ENCODE results near the gene ERP44. TPM values are rescaled to one million over a fixed set of nuclear protein-coding genes. Genes with fewer than 3 reads are reported as not detected.
"Not testable (repeated sequence)": the region's sequence is repeated elsewhere in the genome, so short reads cannot be mapped to it uniquely, and the experiment has no call there.

Gene ERP44
- total RNA-seq, 3 donors from 2014 or later: 14.5 to 16.5 (median 14.8) TPM

DNA sequence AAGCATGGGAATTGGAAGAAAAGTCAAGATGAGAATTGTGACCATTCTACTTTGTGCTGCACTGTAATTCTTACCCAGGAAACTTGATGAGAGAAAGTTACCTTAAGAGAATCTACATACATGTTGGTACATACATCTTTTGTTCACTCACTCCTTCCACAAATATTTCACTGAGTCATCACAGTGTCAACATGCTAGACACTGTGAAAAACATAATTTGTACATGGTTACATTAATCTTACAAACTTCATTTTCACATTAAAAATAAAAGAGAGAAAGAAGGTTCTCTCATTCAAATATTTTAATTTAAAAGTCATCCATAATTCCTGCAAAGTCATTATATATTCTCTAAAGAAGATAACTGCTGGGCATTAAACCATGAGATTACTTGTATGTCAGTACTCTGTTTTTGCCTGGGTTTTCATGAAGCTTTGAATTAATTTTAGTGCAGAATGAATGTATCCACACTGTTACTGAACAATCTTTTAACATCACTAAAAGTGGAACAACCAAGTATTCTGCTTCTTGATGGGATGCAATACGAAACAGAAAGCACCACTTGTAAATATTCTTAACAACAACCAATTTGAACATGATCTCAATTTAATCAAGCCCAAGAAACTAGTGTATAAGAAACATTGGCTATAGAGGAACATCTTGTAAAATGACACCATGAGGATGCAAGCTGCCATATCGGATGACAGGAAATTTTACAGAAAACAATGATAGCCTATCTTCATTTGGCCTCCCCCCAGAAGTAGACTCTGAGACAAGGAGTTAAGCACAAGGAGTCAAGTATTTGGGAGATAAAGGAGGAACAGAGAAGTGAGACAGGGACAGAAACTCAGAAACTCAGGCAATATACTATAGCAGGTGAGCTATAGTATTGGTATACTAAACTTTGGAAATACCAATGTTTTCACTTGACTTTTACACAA is 28.4 kb downstream of the ERP44 start:
- ATAC-seq: no peak
- H3K27me3 Mint-ChIP-seq (ENCODE audit: low read depth): no peaks in the 10 kb centered on the region
- H3K9me3 Mint-ChIP-seq: no peaks in the 10 kb centered on the region
- no peak for DNase-seq
- H3K36me3 Mint-ChIP-seq (ENCODE audit: insufficient read depth): peaks cover 15% of the 10 kb centered on the region
- H3K4me3 Mint-ChIP-seq: no peak overlapping the region
- H3K4me1 Mint-ChIP-seq (ENCODE audit: low read depth): peaks cover 30% of the 10 kb centered on the region

DNA sequence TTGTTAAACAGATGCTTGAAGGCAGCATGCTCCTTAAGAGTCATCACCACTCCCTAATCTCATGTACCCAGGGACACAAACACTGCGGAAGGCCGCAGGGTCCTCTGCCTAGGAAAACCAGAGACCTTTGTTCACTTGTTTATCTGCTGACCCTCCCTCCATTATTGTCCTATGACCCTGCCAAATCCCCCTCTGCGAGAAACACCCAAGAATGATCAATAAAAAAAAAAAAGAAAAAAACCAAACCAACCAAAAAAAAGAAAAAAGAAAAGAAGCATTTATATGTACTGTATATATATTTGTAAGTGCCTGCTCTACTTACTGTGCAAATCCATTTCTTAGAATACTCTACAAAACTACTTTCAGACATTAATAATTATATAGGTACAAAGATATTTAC is 29.7 kb downstream of the ERP44 start:
- H3K9me3 Mint-ChIP-seq; H3K4me3 Mint-ChIP-seq; ATAC-seq; DNase-seq; H3K27me3 Mint-ChIP-seq (ENCODE audit: low read depth): not testable (repeated sequence)
- Mint-ChIP-seq H3K36me3 (ENCODE audit: insufficient read depth) (peaks cover 15% of the 10 kb centered on the region), H3K4me1 (ENCODE audit: low read depth) (peaks cover 30% of the 10 kb centered on the region)

DNA sequence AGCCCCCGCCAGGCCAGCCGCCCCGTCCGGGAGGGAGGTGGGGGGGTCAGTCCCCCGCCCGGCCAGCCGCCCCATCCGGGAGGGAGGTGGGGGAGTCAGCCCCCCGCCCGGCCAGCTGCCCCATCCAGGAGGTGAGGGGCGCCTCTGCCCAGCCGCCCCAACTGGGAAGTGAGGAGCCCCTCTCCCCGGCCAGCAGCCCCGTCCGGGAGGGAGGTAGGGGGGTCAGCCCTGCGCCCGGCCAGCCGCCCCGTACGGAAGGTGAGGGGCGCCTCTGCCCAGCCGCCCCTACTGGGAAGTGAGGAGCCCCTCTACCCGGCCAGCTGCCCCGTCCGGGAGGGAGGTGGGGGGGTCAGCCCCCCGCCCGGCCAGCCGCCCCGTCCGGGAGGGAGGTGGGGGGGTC is 30.8 kb downstream of the ERP44 start:
- not testable (repeated sequence) for H3K4me3 Mint-ChIP-seq; H3K36me3 Mint-ChIP-seq (ENCODE audit: insufficient read depth); H3K27me3 Mint-ChIP-seq (ENCODE audit: low read depth); ATAC-seq; H3K9me3 Mint-ChIP-seq; DNase-seq
- peaks cover 27% of the 10 kb centered on the region for H3K4me1 Mint-ChIP-seq (ENCODE audit: low read depth)

DNA sequence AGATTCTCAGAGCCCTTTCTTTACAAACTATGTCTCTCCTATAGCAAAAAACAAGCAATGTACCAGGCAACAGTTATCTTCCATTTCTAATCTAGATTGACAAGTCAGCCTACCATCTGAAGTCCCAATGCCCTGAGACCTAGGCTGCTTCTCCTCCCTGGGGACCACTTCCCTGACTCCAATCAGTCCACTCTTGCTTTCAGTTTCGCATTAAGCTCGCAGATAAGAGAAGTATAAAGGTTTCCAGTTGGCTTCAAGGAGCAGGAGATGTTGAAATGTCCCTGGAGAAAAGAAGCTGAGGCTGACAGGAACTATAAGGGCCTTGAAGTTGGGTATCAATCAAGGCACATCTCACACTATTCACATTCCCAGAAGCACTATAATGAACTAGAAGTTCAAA is 32.3 kb downstream of the ERP44 start:
- H3K4me1 Mint-ChIP-seq (ENCODE audit: low read depth): peaks cover 23% of the 10 kb centered on the region
- peaks cover 6% of the 10 kb centered on the region for H3K36me3 Mint-ChIP-seq (ENCODE audit: insufficient read depth)
- H3K27me3 Mint-ChIP-seq (ENCODE audit: low read depth): no peaks in the 10 kb centered on the region
- H3K4me3 Mint-ChIP-seq: no peak overlapping the region
- H3K9me3 Mint-ChIP-seq: no peaks in the 10 kb centered on the region
- ATAC-seq (no peak), DNase-seq (no peak)

DNA sequence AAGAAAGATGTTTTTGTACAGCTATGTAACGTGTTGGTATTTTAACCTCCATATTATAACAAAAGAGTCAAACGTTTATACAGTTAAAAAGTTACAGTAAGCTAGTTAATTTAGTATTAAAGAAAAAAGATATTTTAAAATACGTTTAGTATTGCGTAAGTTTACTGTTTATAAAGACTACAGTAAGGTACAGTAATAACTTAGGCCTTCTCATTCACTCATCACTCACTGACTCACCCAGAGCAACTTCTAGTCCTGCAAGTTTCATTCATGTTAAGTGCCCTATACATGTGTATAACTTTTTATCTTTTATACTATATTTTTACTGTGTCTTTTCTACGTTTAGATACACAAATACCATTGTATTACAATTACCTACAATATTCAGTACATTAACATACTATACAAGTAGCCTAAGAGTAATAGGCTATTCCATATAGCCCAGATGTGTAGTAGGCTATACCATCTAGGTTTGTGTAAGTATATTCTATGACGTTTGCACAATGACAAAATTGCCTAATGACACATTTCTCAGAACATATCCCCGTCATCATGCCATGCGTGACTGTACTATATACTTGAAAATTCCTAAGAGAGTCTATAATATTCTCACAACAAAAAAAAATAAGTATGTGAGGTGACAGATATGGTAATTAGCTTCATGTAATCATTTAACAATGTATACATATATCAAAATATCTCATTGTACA is 33.8 kb downstream of the ERP44 start:
- DNase-seq (no peak), ATAC-seq (peak in 1 of 2 donors; percentile 35)
- H3K36me3 Mint-ChIP-seq (ENCODE audit: insufficient read depth): peaks cover 4% of the 10 kb centered on the region
- H3K4me1 Mint-ChIP-seq (ENCODE audit: low read depth): peaks cover 17% of the 10 kb centered on the region
- H3K9me3 Mint-ChIP-seq: no peaks in the 10 kb centered on the region
- no peaks in the 10 kb centered on the region for H3K27me3 Mint-ChIP-seq (ENCODE audit: low read depth)
- no peak overlapping the region for H3K4me3 Mint-ChIP-seq

DNA sequence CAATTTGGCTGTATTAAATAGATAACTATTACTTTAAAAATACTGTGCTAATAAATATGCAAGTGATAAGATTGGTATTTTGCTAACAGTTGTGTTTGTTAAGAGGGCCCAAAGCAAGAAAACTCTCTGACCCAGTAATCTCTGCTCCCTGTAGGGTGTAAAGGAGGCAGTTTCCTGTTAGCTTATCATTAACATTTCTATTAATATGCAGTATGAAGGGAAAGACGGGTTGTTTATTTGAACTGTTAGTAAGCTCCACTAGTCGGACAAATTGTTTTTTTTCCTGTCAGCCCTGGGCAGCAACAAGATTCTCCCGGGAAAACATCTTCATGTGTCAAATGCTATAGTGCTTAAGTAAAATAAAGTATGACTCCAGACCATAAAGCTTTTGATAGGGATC is 35.6 kb downstream of the ERP44 start:
- H3K36me3 Mint-ChIP-seq (ENCODE audit: insufficient read depth): peaks cover 11% of the 10 kb centered on the region
- peaks cover 18% of the 10 kb centered on the region for H3K4me1 Mint-ChIP-seq (ENCODE audit: low read depth)
- H3K27me3 Mint-ChIP-seq (ENCODE audit: low read depth): no peaks in the 10 kb centered on the region
- no peak for DNase-seq
- H3K4me3 Mint-ChIP-seq: no peak overlapping the region
- no peaks in the 10 kb centered on the region for H3K9me3 Mint-ChIP-seq
- ATAC-seq: no peak

DNA sequence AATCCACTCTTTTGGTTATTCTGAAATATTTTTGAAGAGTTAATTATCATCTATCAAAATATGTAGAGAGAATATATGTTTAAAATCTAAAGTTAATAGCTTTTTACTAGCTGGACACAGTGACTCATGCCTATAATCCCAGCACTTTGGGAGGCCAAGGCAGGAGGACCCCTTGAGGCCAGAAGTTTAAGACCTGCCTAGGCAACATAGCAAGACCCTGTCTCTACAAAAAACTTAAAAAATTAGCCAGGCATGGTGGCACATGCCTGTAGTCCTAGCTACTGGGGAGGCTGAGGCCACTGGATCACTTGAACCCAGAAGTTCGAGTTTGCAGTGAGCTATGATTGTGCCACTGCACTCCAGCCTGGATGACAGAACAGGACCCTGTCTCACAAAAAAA is 36.1 kb downstream of the ERP44 start:
- H3K36me3 Mint-ChIP-seq (ENCODE audit: insufficient read depth): peaks cover 11% of the 10 kb centered on the region

DNA sequence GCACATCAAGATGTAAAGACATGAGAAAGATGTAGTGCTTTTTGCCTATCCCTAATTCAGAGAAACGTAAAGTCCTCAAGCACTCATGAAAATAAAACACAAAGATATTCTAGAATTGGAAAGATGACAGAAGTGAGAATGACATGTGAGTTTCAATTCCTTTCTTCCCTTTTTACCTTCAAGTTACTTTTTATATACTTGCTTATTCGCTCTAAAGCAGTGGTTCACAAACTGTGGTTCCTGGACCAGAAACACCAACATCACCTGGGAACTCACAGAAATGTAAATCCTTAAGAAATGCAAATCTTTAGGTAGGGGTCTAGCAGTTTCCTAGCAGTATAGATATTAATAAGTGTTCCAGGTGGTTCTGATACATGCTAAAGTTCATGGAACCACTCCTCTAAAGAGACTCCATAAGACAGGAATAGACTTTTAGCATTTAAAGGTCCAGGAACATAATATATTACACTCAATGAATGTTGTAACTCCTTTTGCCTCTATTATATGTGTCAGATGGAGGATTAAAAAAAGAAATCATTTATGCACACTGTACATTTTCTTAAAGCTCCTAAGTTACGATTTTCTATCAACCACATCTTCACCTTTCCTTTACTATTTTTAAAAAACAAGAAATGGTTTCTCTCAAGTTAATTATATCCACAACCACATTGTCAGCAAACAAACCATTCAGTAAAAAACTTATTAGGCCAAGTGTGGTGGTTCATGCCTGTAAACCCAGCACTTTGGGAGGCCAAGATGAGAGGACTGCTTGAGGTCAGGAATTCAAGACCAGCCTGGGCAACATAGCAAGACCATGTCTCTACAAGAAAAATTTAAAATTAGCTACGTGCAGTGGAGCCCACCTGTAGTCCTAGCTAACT is 39.9 kb downstream of the ERP44 start:
- ATAC-seq (no peak), DNase-seq (no peak)
- Mint-ChIP-seq H3K27me3 (ENCODE audit: low read depth) (no peaks in the 10 kb centered on the region), H3K36me3 (ENCODE audit: insufficient read depth) (peaks cover 23% of the 10 kb centered on the region), H3K4me1 (ENCODE audit: low read depth) (peaks cover 9% of the 10 kb centered on the region), H3K4me3 (no peak overlapping the region), H3K9me3 (no peaks in the 10 kb centered on the region)

More for the DNA sequence above, 36.1 kb downstream of the ERP44 start:
- H3K4me1 Mint-ChIP-seq (ENCODE audit: low read depth): peaks cover 18% of the 10 kb centered on the region
- not testable (repeated sequence) for DNase-seq; H3K27me3 Mint-ChIP-seq (ENCODE audit: low read depth); H3K9me3 Mint-ChIP-seq; ATAC-seq; H3K4me3 Mint-ChIP-seq

DNA sequence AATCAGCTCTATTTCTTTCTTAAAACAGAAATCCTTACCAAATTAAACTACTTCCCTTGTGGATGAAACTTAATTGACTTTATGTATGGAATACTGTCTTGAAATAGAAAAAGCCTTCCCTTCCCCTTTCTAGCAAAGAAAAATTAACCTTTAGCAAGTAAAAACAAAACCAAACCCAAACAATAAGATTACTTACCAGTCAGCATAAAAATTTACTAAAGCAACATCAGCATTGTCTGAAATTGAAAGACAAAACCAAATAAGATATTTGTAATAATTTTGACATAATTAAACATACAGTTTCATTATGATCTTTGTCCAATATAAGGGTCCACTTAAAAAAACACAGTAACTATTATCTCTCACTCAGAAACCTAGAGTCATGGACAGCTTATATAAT is 41.2 kb downstream of the ERP44 start:
- Mint-ChIP-seq H3K4me3 (no peak overlapping the region), H3K36me3 (ENCODE audit: insufficient read depth) (peaks cover 23% of the 10 kb centered on the region), H3K9me3 (no peaks in the 10 kb centered on the region), H3K4me1 (ENCODE audit: low read depth) (peaks cover 6% of the 10 kb centered on the region), H3K27me3 (ENCODE audit: low read depth) (no peaks in the 10 kb centered on the region)
- no peak for ATAC-seq
- DNase-seq: no peak

DNA sequence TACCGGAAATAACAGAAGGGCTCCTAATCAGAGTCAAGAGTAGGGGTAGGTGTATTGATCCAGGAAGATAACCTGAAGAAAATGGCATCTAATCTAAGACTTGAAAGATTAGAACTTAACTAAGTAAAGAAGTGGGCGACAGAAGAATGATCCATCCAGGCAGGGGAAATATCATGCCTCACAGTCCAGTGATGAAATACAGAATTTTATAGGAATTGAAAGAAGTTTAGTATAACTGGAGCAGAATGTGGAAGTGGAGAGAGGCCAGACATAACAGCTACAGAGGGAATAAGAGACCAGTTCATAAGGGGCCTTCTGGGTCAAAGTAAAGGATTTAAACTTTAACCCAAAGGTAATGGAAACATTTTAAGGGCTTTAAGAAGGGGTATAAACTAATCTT is 42.2 kb downstream of the ERP44 start:
- H3K36me3 Mint-ChIP-seq (ENCODE audit: insufficient read depth): peaks cover 27% of the 10 kb centered on the region
- DNase-seq: no peak
- peaks cover 6% of the 10 kb centered on the region for H3K4me1 Mint-ChIP-seq (ENCODE audit: low read depth)
- H3K27me3 Mint-ChIP-seq (ENCODE audit: low read depth): no peaks in the 10 kb centered on the region
- H3K9me3 Mint-ChIP-seq: no peaks in the 10 kb centered on the region
- no peak overlapping the region for H3K4me3 Mint-ChIP-seq
- ATAC-seq: no peak

DNA sequence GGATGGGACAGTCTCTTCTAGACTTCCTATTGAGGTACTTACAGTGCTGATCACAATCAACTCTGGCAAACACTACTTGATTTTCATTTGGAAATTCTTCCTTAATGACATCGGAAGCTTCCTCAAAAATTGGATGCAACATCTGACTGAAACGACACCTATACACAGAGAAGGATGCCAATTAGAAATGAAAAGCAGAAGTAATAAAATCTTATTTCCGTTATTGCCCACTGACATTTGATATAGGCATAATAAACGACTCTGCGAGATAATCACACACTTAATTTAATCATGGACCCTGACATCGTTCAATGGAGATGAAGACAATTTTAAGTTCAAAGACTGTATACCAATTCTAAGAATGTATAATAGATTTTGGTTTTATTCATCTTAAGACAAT is 46.4 kb downstream of the ERP44 start:
- Mint-ChIP-seq H3K36me3 (ENCODE audit: insufficient read depth) (peaks cover 31% of the 10 kb centered on the region), H3K4me1 (ENCODE audit: low read depth) (peaks cover 8% of the 10 kb centered on the region), H3K9me3 (no peaks in the 10 kb centered on the region), H3K4me3 (no peak overlapping the region), H3K27me3 (ENCODE audit: low read depth) (no peaks in the 10 kb centered on the region)
- DNase-seq: no peak
- ATAC-seq: no peak

DNA sequence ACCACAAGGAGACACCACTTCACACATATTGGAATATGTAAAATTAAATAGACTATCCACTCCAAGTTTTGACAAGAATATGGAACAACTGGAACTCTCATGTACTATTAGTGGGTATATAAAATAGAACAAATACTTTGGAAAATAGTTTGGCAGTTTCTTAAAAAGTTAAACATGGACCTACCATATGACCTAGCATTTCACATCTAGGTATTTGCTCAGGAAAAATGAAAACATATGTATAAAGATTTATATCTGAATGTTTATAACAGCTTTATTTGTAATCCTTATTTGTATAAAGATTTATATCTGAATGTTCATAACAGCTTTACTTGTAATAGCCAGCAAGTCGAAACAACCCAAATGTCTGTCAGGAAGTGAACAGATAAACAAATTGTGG is 49.2 kb downstream of the ERP44 start:
- no peak overlapping the region for H3K4me3 Mint-ChIP-seq
- no peaks in the 10 kb centered on the region for H3K27me3 Mint-ChIP-seq (ENCODE audit: low read depth)
- ATAC-seq: no peak
- H3K9me3 Mint-ChIP-seq: no peaks in the 10 kb centered on the region
- H3K36me3 Mint-ChIP-seq (ENCODE audit: insufficient read depth): peaks cover 36% of the 10 kb centered on the region
- peaks cover 17% of the 10 kb centered on the region for H3K4me1 Mint-ChIP-seq (ENCODE audit: low read depth)
- DNase-seq: no peak

DNA sequence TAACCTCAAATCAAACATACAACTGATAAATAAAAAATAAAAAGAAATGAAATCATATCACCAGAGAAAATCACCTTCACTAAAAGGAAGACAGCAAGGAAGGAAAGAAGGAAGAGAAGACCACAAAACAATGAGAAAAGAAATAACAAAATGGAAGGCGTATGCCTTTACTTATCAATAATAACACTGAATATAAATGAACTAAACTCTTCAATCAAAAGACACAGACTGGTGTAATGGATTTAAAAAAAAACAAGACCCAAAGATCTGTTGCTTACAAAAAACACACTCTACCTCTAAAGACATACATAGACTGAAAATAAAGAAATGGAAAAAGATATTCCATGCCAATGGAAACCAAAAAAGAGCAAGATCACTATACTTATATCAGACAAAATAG is 60.3 kb downstream of the ERP44 start:
- H3K27me3 Mint-ChIP-seq (ENCODE audit: low read depth): no peaks in the 10 kb centered on the region
- H3K4me3 Mint-ChIP-seq: no peak overlapping the region
- ATAC-seq (no peak), DNase-seq (no peak)
- peaks cover 20% of the 10 kb centered on the region for H3K9me3 Mint-ChIP-seq
- peaks cover 64% of the 10 kb centered on the region for H3K36me3 Mint-ChIP-seq (ENCODE audit: insufficient read depth)
- peaks cover 44% of the 10 kb centered on the region for H3K4me1 Mint-ChIP-seq (ENCODE audit: low read depth)

DNA sequence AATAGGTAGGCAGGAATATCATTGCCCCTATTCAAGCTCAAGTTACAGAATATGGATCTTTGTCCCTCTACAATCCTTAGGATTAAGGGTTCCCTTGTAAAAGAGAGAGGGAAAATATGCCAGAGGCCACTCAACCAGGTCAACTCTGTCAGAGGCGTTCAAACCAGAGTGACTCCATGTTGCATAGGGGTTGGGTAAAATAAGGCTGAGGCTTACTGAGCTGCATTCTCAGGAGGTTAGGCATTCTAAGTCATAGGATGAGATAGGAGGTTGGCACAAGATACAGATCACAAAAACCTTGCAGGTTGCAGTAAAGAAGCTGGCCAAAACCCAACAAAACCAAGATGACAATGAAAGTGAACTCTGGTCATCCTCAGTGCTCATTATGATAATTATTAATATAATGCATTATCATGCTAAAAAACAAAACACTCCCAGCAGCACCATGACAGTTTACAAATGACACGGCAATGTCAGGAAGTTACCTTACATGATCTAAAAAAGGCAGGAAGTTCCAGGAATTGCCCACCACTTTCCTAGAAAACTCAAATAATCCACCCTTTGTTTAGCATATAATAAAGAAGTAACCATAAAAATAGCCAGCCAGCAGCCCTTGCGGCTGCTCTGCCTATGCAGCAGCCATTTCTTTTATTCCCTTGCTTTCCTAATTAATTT is 64.8 kb downstream of the ERP44 start:
- DNase-seq (no peak), ATAC-seq (no peak)
- no peak overlapping the region for H3K4me3 Mint-ChIP-seq
- no peaks in the 10 kb centered on the region for H3K27me3 Mint-ChIP-seq (ENCODE audit: low read depth)
- H3K36me3 Mint-ChIP-seq (ENCODE audit: insufficient read depth): peaks cover 36% of the 10 kb centered on the region
- peaks cover 6% of the 10 kb centered on the region for H3K9me3 Mint-ChIP-seq
- peaks cover 42% of the 10 kb centered on the region for H3K4me1 Mint-ChIP-seq (ENCODE audit: low read depth)

Measured in activated T-cell treated with anti-CD3 and anti-CD28 coated beads, Interleukin-2, amount 50 U/mL, for 4 hours (primary cell).